Measurements from ENCODE around the gene SIDT2. TPM values are rescaled to one million over a fixed set of nuclear protein-coding genes. Genes with fewer than 3 reads are reported as not detected.

Gene SIDT2
- total and polyA plus RNA-seq, 2 donors (not counting 3 experiments of a cell fraction or from before 2014, with no cell fraction given): 28.7 to 34.5 TPM

GRCh38 chr11:117145393-117145761, 33.2 kb upstream of the SIDT2 start:
- Histone ChIP-seq H3K4me3 (replicated peaks in 1 of 3; ENCODE audit: insufficient read depth in 1 of 3, low read depth in 1 of 3, low read length in 3 of 3) (peak overlapping the region; percentile 79 to 95 (median 90)), H2AFZ (ENCODE audit: low read depth, low read length) (no peak overlapping the region), H3K79me2 (ENCODE audit: control insufficient read depth, insufficient read depth, low read length) (peaks cover 58% of the 10 kb centered on the region), H3K36me3 (ENCODE audit: control insufficient read depth in 2 of 2, extremely low read depth in 1 of 2, insufficient read depth in 2 of 2, low read length in 2 of 2) (no peaks in the 10 kb centered on the region), H3K27me3 (ENCODE audit: control insufficient read depth in 2 of 2, insufficient read depth in 2 of 2, low read length in 2 of 2) (no peaks in the 10 kb centered on the region), H3K9me1 (replicated peaks; ENCODE audit: control insufficient read depth, extremely low read depth, insufficient read depth, low read length) (no peaks in the 10 kb centered on the region), H3K4me2 (ENCODE audit: insufficient read depth, low read length) (peak overlapping the region; percentile 57), H3K27ac (ENCODE audit: insufficient read depth, low read depth, low read length) (peak overlapping the region; percentile 33), H3K9me3 (replicated peaks; ENCODE audit: control insufficient read depth, insufficient read depth, low read length) (no peaks in the 10 kb centered on the region), H4K20me1 (replicated peaks; ENCODE audit: control insufficient read depth, extremely low read depth, insufficient read depth, low read length) (peaks cover 4% of the 10 kb centered on the region), H3K9ac (replicated peaks; ENCODE audit: extremely low read depth, insufficient read depth, low read length) (peak overlapping the region; percentile 82), H3K4me1 (ENCODE audit: control insufficient read depth, extremely low read depth, insufficient read depth, low read length) (peaks cover 11% of the 10 kb centered on the region)
- CTCF ChIA-PET: interaction anchor here (1.1 to 3.5 kb wide), 8 partner anchors 28 to 403 kb away, joined by 3 to 31 read pairs (median 11); partner anchors contain the start of genes APOA5, PCSK7, RNF214 and SIDT2
- DNase-seq (ENCODE audit: low read depth, low spot score) (peak; percentile 73), FAIRE-seq (no peak)
- TF ChIP-seq MYC (IDR thresholded peaks at IDR 0.05; ENCODE audit: low read depth, low read length): no peak
- TF ChIP-seq CTCF (IDR thresholded peaks at IDR 0.05; ENCODE audit: extremely low read depth in 1 of 2, insufficient read depth in 1 of 2, low read depth in 1 of 2, low read length in 2 of 2): peak in 1 of 2 donors; percentile 15
- POLR2A ChIA-PET: interaction anchor here (1.6 kb wide), 1 partner anchor 33 kb away, joined by 4 read pairs; the partner anchor contains the start of gene SIDT2
- intact Hi-C loops (cut with micrococcal nuclease) (loop anchor here (1.0 kb wide), 1 partner anchor 33 kb away; the partner anchor contains the start of gene SIDT2), dilution Hi-C loops (cut with MboI; ENCODE audit: extremely low pct_ligation_motif_present, low sequenced_read_pairs) (no loop called here)
- BruUV-seq (replicated peaks): no TSS peak

- no peak overlapping the region for H2AFZ ChIP-seq (ENCODE audit: low read depth, low read length)
- no peak overlapping the region for H3K9ac ChIP-seq (replicated peaks; ENCODE audit: extremely low read depth, insufficient read depth, low read length)
- no peak overlapping the region for H3K4me2 ChIP-seq (ENCODE audit: insufficient read depth, low read length)
- H3K4me1 ChIP-seq (ENCODE audit: control insufficient read depth, extremely low read depth, insufficient read depth, low read length): peaks cover 11% of the 10 kb centered on the region
- TF ChIP-seq POLR2A (IDR thresholded peaks at IDR 0.05; ENCODE audit: low read depth, low read length): no peak
- CTCF ChIA-PET: interaction anchor here (1.1 to 3.5 kb wide), 4 partner anchors 26 to 356 kb away, joined by 3 to 31 read pairs (median 20); partner anchors contain the start of genes APOA5 and SIDT2
- POLR2A ChIA-PET: no interaction called here
- no peaks in the 10 kb centered on the region for H3K9me1 ChIP-seq (replicated peaks; ENCODE audit: control insufficient read depth, extremely low read depth, insufficient read depth, low read length)
- no peak for DNase-seq (ENCODE audit: low read depth, low spot score)
- no peak overlapping the region for H3K27ac ChIP-seq (ENCODE audit: insufficient read depth, low read depth, low read length)
- H3K27me3 ChIP-seq (ENCODE audit: control insufficient read depth in 2 of 2, insufficient read depth in 2 of 2, low read length in 2 of 2): no peaks in the 10 kb centered on the region
- intact Hi-C loops (cut with micrococcal nuclease): no loop called here
- H3K36me3 ChIP-seq (ENCODE audit: control insufficient read depth in 2 of 2, extremely low read depth in 1 of 2, insufficient read depth in 2 of 2, low read length in 2 of 2): no peaks in the 10 kb centered on the region
- FAIRE-seq: no peak
- H3K79me2 ChIP-seq (ENCODE audit: control insufficient read depth, insufficient read depth, low read length): peaks cover 67% of the 10 kb centered on the region
- H3K4me3 ChIP-seq (replicated peaks in 1 of 3; ENCODE audit: insufficient read depth in 1 of 3, low read depth in 1 of 3, low read length in 3 of 3): no peak overlapping the region
- H4K20me1 ChIP-seq (replicated peaks; ENCODE audit: control insufficient read depth, extremely low read depth, insufficient read depth, low read length): peaks cover 4% of the 10 kb centered on the region
- dilution Hi-C loops (cut with MboI; ENCODE audit: extremely low pct_ligation_motif_present, low sequenced_read_pairs): no loop called here
- H3K9me3 ChIP-seq (replicated peaks; ENCODE audit: control insufficient read depth, insufficient read depth, low read length): no peaks in the 10 kb centered on the region
- BruUV-seq (replicated peaks): no TSS peak
Measured at GRCh38 chr11:117146521-117146920, 32.0 kb upstream of the SIDT2 start.

All from endothelial cell of umbilical vein (primary cell).